ENCODE results near the gene RSPO1.

- TF ChIP-seq BMI1 (IDR thresholded peaks at IDR 0.05; ENCODE audit: borderline replicate concordance), result no peak
- no peak for TF ChIP-seq CTCF (IDR thresholded peaks at IDR 0.05 in 2 of 3, conservative IDR thresholded peaks at IDR 0.05 in 1 of 3; ENCODE audit: control insufficient read depth in 2 of 3, extremely low read depth in 1 of 3, insufficient read depth in 1 of 3, low read depth in 3 of 3, low read length in 3 of 3)
- no peak for TF ChIP-seq MEF2A (IDR thresholded peaks at IDR 0.05; ENCODE audit: insufficient read depth, low read depth, low read length)
- TF ChIP-seq NFXL1 (IDR thresholded peaks at IDR 0.05; ENCODE audit: borderline replicate concordance), result no peak
- TF ChIP-seq ZNF687 (IDR thresholded peaks at IDR 0.05), result no peak
- TF ChIP-seq MYC (IDR thresholded peaks at IDR 0.05; ENCODE audit: insufficient read depth, insufficient read length, insufficient replicate concordance, low read length, severe bottlenecking), result no peak
- no peak for TF ChIP-seq SP1 (IDR thresholded peaks at IDR 0.05; ENCODE audit: low read depth, low read length)
- no peak for TF ChIP-seq POLR2A (IDR thresholded peaks at IDR 0.05; ENCODE audit: low read depth, low read length)
Observed at GRCh38 chr1:37593726-37594125, 41.0 kb downstream of the RSPO1 start.
